WTC11 (cell line): Measurements from ENCODE around the gene HIPK2. TPM values are rescaled to one million over a fixed set of nuclear protein-coding genes. Genes with fewer than 3 reads are reported as not detected.

Experiments used
- ATAC-seq: fragments of 200-7000 bp; cut with Tn5 transposase; 2 replicates; pipeline ENCODE4 v1.10.0; 2021; ENCODE audit warnings: mild to moderate bottlenecking, moderate library complexity
- CTCF ChIA-PET: fragments of 300-600 bp; sonication (Branson Sonifier 250); formaldehyde crosslinking; loops from one replicate; lab custom pipeline; 2021; ENCODE audit warnings: antibody characterized with exemption; lab: Charles Lee
- POLR2A ChIA-PET: fragments of 350-600 bp; sonication (Branson Sonifier 250); formaldehyde crosslinking; loops from one replicate; lab custom pipeline; 2021; ENCODE audit warnings: antibody characterized with exemption; lab: Charles Lee
- DNase-seq: peaks from one replicate; pipeline ENCODE4 v3.0.0; 2021; ENCODE audit warnings: low spot score
- H3K27ac Mint-ChIP-seq: 2 replicates; pipeline ENCODE4 v1.8.0; 2021; ENCODE audit warnings: mixed read lengths
- H3K27me3 Mint-ChIP-seq: 2 replicates; pipeline ENCODE4 v1.8.0; 2021; ENCODE audit warnings: low read depth, mild to moderate bottlenecking, moderate library complexity, mixed read lengths
- H3K36me3 Mint-ChIP-seq: 2 replicates; pipeline ENCODE4 v1.8.0; 2021; ENCODE audit warnings: mixed read lengths
- H3K4me1 Mint-ChIP-seq: 2 replicates; pipeline ENCODE4 v1.8.0; 2022; ENCODE audit warnings: mixed read lengths
- H3K4me3 Mint-ChIP-seq: 2 replicates; pipeline ENCODE4 v1.8.0; 2021; ENCODE audit warnings: mild to moderate bottlenecking, moderate library complexity, mixed read lengths
- H3K9me3 Mint-ChIP-seq: 2 replicates; pipeline ENCODE4 v1.8.0; 2021; ENCODE audit warnings: mixed read lengths
- AFF4 ChIP-seq: sonication (generic); formaldehyde crosslinking; IDR thresholded peaks from 2 replicates; pipeline ENCODE4 v1.8.1; 2023; ENCODE audit warnings: mild to moderate bottlenecking, missing genetic modification reagents, borderline replicate concordance
- ATF6 ChIP-seq: sonication (generic); formaldehyde crosslinking; IDR thresholded peaks from 2 replicates; pipeline ENCODE4 v1.8.1; 2023; ENCODE audit warnings: mild to moderate bottlenecking, missing genetic modification reagents
- CDX4 ChIP-seq: fragments of 250-450 bp; sonication (Bioruptor Pico); IDR thresholded peaks from 2 replicates; pipeline ENCODE4 v1.9.0; 2021; ENCODE audit warnings: moderate library complexity, mild to moderate bottlenecking, inconsistent platforms, borderline replicate concordance
- E2F4 ChIP-seq: sonication (generic); formaldehyde crosslinking; IDR thresholded peaks from 2 replicates; pipeline ENCODE4 v1.8.1; 2022; ENCODE audit warnings: low read depth, mild to moderate bottlenecking, moderate library complexity, missing genetic modification reagents, borderline replicate concordance
- GTF2I ChIP-seq: fragments of 250-450 bp; sonication (Bioruptor Pico); conservative IDR thresholded peaks from 2 replicates; pipeline ENCODE4 v1.4.0; 2021; ENCODE audit warnings: mild to moderate bottlenecking
- HMGXB4 ChIP-seq: sonication (generic); formaldehyde crosslinking; IDR thresholded peaks from 2 replicates; pipeline ENCODE4 v1.8.1; 2023; ENCODE audit warnings: mild to moderate bottlenecking, moderate library complexity, missing genetic modification reagents
- JAZF1 ChIP-seq: fragments of 250-450 bp; sonication (Bioruptor Pico); IDR thresholded peaks from 2 replicates; pipeline ENCODE4 v1.9.0; 2021; ENCODE audit warnings: moderate library complexity, mild to moderate bottlenecking, inconsistent platforms
- MAX ChIP-seq: sonication (generic); formaldehyde crosslinking; IDR thresholded peaks from 2 replicates; pipeline ENCODE4 v1.8.0; 2022; ENCODE audit warnings: mild to moderate bottlenecking, missing genetic modification reagents
- SMAD3 ChIP-seq: sonication (generic); formaldehyde crosslinking; IDR thresholded peaks from 2 replicates; pipeline ENCODE4 v1.8.0; 2022; ENCODE audit warnings: missing genetic modification reagents, mild to moderate bottlenecking, borderline replicate concordance
- SP1 ChIP-seq: sonication (generic); formaldehyde crosslinking; conservative IDR thresholded peaks from 2 replicates; pipeline ENCODE4 v1.8.1; 2022; ENCODE audit warnings: missing genetic modification reagents
- TEAD4 ChIP-seq: sonication (generic); formaldehyde crosslinking; IDR thresholded peaks from 2 replicates; pipeline ENCODE4 v1.8.0; 2022; ENCODE audit warnings: mild to moderate bottlenecking, missing genetic modification reagents
- USF1 ChIP-seq: sonication (generic); formaldehyde crosslinking; IDR thresholded peaks from 2 replicates; pipeline ENCODE4 v1.8.0; 2022; ENCODE audit warnings: mild to moderate bottlenecking, missing genetic modification reagents
- ZNF263 ChIP-seq: sonication (generic); formaldehyde crosslinking; IDR thresholded peaks from 2 replicates; pipeline ENCODE4 v1.8.1; 2022; ENCODE audit warnings: low read depth, mild to moderate bottlenecking, moderate library complexity, missing genetic modification reagents
- ZNF671 ChIP-seq: fragments of 250-450 bp; sonication (Bioruptor Pico); IDR thresholded peaks from 2 replicates; pipeline ENCODE4 v1.8.0; 2021; ENCODE audit warnings: mild to moderate bottlenecking
- total RNA-seq: library from RNA; stranded (reverse); gene quantifications from 3 replicates; pipeline ENCODE4 v1.2.3, GENCODE V29; 2021

HIPK2 gene
- total RNA-seq, 1 experiment from 2014 or later = 25.3 TPM

- TF ChIP-seq CDX4 (CRISPR knock-in tag) (no peak), HMGXB4 (CRISPR knock-in tag) (no peak), SP1 (no peak), MAX (CRISPR knock-in tag) (no peak), AFF4 (CRISPR knock-in tag) (no peak), TEAD4 (CRISPR knock-in tag) (no peak)
Measured at GRCh38 chr7:139683137-139683921, 94.5 kb downstream of the HIPK2 start (continued).

- DNase-seq = no peak
- ChIA-PET CTCF (no interaction called here), POLR2A (no interaction called here)
- Mint-ChIP-seq H3K27me3 (no peaks in the 10 kb centered on the region; the same call in 1 of the 2 replicates), H3K27ac (no peak overlapping the region), H3K9me3 (peaks cover 7% of the 10 kb centered on the region), H3K36me3 (peaks cover 7% of the 10 kb centered on the region), H3K4me3 (no peak overlapping the region), H3K4me1 (peaks cover 41% of the 10 kb centered on the region)
- no peak for TF ChIP-seq E2F4 (CRISPR knock-in tag)
- no peak for TF ChIP-seq ZNF263
- TF ChIP-seq GTF2I = no peak
- TF ChIP-seq TEAD4 (CRISPR knock-in tag) = no peak
- TF ChIP-seq SMAD3 (CRISPR knock-in tag) = no peak
- peak; percentile 62 for ATAC-seq
Measured at GRCh38 chr7:139682136-139683013, 95.4 kb downstream of the HIPK2 start.

GRCh38 chr7:139681812-139682135, 96.0 kb downstream of the HIPK2 start:
- no peak overlapping the region for H3K27ac Mint-ChIP-seq
- H3K36me3 Mint-ChIP-seq = peaks cover 7% of the 10 kb centered on the region
- ChIA-PET CTCF (no interaction called here), POLR2A (no interaction called here)
- no peak for DNase-seq
- ATAC-seq = no peak
- peaks cover 7% of the 10 kb centered on the region for H3K9me3 Mint-ChIP-seq
- no peaks in the 10 kb centered on the region; the same call in 1 of the 2 replicates for H3K27me3 Mint-ChIP-seq
- no peak overlapping the region for H3K4me3 Mint-ChIP-seq
- H3K4me1 Mint-ChIP-seq = peaks cover 41% of the 10 kb centered on the region
- no peak for TF ChIP-seq USF1 (CRISPR knock-in tag)
- TF ChIP-seq JAZF1 = no peak
- no peak for TF ChIP-seq ATF6 (CRISPR knock-in tag)
- no peak for TF ChIP-seq ZNF671 (CRISPR knock-in tag)
- TF ChIP-seq CDX4 (CRISPR knock-in tag) = no peak
